NCI-H1417 (cell line): ENCODE measurements around the gene TBC1D2B.

ENCODE experiments used
- DNase-seq, 3 experiments: peaks; one replicate each; lab custom pipeline; 2025; lab: John Stamatoyannopoulos, UW

Gene TBC1D2B

GRCh38 chr15:78054966-78055365 is 22.5 kb downstream of the TBC1D2B start:
- no peak for DNase-seq

GRCh38 chr15:78054518-78054917 is 23.0 kb downstream of the TBC1D2B start:
- no peak for DNase-seq

DNA sequence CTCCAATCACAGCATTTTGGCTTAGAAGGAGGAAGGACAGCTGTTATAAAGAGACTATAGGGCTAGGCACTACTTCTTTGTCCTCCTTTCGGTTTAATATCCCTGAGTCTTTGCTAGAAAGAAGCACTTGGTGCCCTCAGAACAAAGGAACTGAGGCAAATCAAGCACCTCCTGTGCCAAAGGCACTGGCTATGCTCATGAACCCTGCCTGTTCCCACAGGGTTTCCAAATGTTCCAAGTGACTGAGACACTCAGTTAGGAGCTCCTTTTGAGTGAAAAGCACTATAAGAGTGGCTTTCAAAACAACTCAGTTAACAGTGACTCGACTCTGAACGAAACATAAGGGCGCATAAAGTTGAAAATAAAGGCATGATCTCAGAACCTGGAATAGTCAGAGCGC is 25.0 kb downstream of the TBC1D2B start:
- DNase-seq, result no peak

DNA sequence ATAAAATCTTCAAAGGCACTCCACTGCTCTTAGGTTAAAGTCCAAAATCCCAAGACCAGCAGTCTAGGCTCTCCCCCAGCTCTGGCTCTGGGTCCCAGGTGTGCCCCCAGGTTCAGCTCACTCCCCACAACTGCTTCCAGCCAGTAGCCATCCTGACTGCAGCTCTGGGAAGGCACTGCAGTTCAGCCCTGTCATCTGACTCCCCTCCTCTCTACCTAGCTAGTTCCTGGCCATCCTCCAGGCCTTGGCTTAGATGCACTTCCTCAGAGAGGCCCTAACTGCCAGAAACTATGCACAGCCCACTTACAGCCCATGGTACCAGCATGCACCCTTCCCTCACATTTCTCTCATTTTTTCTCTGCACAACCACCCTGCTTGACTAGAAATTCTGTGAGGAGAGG is 25.5 kb downstream of the TBC1D2B start:
- DNase-seq, result no peak

- no peak for DNase-seq
These were observed 25.9 kb downstream of the TBC1D2B start for GRCh38 chr15:78051596-78051995.

DNA sequence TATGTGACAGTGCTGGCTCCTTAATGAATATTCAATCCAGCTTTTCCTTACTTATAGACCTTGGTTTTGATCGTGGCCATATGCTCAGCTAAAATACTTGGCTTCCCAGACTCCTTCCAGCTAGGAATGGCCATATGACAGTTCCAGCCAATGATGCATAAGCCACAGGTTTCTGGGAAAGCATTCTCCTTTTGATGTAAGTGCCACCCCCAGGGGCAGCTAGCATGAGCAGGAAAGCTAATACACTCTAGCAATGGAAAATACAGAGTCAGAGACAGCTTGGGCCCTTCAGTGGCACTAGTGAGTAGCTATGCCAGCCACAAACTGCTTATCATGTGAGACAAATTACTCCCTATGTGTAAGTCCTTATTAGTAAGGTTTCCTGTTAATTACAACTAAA is 26.7 kb downstream of the TBC1D2B start:
- no peak for DNase-seq

DNA sequence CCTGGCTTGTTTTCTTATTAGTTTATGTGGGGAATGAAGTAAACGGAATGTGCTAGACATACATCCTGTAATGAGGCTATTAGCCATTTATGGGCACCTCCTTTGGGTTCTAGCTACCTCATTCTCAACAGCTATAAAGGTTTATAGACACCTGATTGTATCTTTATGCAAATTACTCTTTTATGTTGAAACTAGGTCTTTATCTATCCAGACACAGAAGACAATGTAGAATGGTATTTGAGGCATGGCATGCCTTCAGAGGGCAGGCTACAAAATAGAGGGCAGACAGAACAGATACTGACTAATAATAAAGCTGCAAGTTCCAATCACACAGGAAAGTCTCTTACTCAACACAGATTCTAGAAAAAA is 27.1 kb downstream of the TBC1D2B start:
- no peak for DNase-seq

- DNase-seq, result no peak
These were observed 27.6 kb downstream of the TBC1D2B start for GRCh38 chr15:78049691-78050440.

- DNase-seq, result no peak
These were observed 28.9 kb downstream of the TBC1D2B start for GRCh38 chr15:78048628-78048920.

- DNase-seq, result no peak
These were observed 29.5 kb downstream of the TBC1D2B start for GRCh38 chr15:78047761-78048627.

- no peak for DNase-seq
These were observed 30.6 kb downstream of the TBC1D2B start for GRCh38 chr15:78046796-78047341.

GRCh38 chr15:78045189-78045588 is 32.3 kb downstream of the TBC1D2B start:
- no peak for DNase-seq

GRCh38 chr15:78044407-78045155 is 32.9 kb downstream of the TBC1D2B start:
- DNase-seq, result no peak

GRCh38 chr15:78041946-78042345 is 35.6 kb downstream of the TBC1D2B start:
- DNase-seq, result no peak

DNA sequence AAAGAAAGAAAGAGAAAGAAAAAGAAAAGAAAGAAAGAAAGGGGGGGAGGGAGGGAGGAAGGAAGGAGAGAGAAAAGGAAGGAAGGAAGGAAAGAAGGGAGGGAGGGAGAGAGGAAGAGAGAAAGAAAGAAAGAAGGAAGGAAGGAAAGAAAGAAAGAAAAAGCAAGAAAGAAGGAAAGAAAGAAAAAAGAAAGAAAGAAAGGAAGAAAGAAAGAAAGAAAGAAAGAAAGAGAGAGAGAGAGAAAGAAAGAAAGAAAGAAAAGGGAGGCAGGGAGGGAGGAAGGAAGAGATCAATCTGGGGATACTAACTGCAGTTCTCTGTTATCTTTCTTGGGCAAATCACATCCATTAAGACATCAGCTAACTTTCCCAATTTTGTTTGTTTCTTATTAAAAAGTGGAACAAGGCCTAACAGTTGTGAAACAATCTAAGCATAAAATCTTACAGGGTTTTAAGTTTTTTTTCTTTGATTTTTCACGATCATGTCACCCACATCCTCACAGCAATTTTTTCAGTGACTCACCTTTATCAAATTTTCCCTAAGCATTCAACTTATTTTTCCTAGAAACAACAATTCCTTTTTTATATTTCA is 36.8 kb downstream of the TBC1D2B start:
- DNase-seq, result no peak

DNA sequence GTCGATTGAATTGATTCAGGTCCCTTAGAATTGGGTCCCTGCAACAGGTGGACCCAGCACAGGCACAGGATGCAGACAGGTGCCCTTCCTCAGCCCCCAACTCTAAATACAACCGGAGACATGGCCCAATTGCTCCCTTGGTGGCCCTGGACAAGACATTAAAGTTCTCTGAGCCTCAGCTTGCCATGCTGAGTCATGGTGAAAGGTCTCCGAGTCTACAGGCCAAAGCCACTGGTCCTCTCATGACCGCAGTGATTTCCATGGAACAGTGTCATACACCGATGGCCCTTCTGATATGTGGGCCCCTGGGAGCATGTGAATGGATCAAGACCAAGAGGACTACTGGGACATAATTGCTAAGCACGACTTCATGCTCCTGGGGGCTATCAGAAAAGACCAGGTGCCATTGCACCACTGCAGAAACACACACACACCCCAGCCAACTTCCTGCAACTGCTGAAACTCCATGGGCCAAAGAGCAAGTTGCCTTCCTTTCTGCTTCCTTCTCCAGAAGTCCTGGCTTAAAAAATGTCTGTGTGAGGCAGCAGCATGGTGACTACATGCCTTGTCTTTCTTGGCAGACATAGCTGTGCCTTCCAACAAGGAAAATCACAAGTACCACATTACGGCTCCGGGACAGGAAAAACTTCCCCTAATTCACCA is 38.8 kb downstream of the TBC1D2B start:
- no peak for DNase-seq

DNA sequence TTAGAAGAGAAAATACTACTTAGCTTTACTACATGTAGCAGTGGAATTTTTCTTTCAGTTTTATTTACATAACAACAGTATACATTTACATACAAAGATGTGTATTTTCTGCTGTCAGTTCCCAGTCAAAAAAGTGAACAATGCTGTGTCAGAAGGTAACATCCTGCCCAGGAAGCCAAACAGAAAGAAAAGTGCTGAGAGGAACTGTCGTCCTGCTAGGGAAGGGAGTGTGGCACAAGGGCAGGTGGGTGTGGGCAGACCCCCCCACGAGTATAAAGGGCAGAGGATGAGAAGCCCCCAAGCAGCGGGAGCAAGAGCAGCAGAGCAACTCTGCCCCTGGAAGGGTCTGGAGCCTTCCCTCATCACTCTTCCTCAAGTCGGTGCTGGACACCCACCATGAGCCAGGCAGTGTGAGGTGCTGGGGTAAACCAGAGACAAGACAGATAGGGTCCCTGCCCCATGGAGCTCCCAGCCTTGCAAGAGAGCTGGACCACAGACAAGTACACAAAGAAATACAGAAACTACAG is 39.7 kb downstream of the TBC1D2B start:
- DNase-seq, result no peak

GRCh38 chr15:78037328-78037727 is 40.2 kb downstream of the TBC1D2B start:
- no peak for DNase-seq

DNA sequence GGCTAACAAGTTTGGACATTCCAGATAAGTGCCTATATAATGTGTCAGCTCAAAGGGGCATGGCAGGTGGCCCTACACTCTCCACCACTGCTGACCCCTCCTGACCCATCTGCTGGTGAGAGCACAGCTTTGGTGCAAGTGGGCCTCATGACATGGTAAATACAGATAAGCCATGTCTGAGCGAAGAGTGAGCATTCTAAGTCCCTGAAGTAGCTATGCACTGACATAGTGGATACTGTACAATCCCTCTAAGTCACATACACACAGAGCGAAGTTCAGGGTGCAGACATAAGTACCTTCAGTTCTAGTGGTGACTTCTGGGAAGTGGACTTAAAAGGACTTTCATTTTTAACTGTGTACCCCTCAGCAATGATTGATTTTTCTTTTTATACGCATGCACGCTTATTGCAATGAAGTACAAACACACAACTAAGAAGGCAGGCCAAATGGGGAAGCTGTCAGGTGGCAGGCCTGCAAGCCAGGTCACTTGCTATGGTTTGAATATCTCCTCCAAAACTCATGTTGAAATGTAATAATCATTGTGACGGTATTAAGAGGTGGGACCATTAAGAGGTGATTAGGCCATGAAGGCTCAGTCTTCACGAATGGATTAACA is 41.5 kb downstream of the TBC1D2B start:
- DNase-seq, result no peak

DNA sequence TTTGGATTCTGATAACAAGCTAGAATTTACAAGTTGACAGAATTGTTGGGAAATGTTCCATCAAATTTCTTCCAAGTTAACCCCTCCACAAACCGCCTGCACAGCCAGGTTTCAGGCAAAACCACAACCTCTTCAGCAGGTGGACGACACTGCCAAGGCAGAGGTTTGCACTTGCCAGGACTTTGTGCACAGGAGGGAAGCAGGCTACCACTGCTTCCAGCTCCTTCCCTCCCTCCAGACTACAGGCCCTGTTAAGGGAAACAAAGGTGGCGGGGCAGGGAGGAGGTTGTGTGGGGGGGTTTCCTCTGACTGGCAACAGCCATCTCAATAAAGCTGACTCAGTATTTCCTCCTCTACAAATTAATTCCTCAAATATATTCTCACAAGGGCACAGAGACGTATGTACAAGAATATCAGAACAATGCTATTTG is 42.2 kb downstream of the TBC1D2B start:
- DNase-seq, result no peak
